Measurements from ENCODE around the gene SPATA24.

DNA sequence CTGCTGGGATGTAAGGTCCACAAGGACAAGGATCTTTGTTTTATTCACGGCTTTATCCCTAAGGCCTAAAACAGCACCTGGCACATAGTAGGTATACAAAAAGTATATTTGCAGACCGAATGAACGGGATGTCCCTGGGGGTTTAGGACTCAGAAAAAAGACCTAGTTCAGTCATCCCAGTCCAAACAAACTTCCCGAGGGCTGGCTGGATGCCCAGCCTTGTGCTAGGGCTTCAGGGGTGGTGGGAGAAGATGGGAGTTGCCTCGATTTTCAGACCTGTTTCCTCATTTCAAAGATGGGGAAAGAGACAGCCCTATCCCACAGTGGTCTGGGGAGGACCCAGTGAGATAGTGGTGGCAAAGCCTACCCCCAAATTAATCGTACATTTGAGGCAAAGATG is 6.0 kb downstream of the SPATA24 start:
- TF ChIP-seq EZH2 (optimal IDR thresholded peaks at IDR 0.05; ENCODE audit: low read depth, low read length), result no peak
- TF ChIP-seq, protein P1, sequence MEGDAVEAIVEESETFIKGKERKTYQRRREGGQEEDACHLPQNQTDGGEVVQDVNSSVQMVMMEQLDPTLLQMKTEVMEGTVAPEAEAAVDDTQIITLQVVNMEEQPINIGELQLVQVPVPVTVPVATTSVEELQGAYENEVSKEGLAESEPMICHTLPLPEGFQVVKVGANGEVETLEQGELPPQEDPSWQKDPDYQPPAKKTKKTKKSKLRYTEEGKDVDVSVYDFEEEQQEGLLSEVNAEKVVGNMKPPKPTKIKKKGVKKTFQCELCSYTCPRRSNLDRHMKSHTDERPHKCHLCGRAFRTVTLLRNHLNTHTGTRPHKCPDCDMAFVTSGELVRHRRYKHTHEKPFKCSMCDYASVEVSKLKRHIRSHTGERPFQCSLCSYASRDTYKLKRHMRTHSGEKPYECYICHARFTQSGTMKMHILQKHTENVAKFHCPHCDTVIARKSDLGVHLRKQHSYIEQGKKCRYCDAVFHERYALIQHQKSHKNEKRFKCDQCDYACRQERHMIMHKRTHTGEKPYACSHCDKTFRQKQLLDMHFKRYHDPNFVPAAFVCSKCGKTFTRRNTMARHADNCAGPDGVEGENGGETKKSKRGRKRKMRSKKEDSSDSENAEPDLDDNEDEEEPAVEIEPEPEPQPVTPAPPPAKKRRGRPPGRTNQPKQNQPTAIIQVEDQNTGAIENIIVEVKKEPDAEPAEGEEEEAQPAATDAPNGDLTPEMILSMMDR (IDR thresholded peaks at IDR 0.05; ENCODE audit: low read length), result no peak

All from MM.1S (cell line).